HCT116 (cell line): ENCODE measurements around the gene LRRC14B.

Experiments
- CTCF ChIP-seq, 3 experiments: fragments of 200-600 bp in 1 of 3; sonication (generic) in 1 of 3; IDR thresholded peaks in 2 of 3; conservative IDR thresholded peaks in 1 of 3; 2 replicates each; pipeline ENCODE4 v1.5.1; 2012 to 2017; ENCODE audit warnings: low read depth in 2 of 3, low read length in 2 of 3, antibody characterized with exemption in 1 of 3, borderline replicate concordance in 1 of 3, control low read depth in 1 of 3, mild to moderate bottlenecking in 1 of 3, mixed read lengths in 1 of 3, mixed run types in 1 of 3, moderate library complexity in 1 of 3; ENCODE audit not compliant: insufficient read depth in 1 of 3
- POLR2AphosphoS5 ChIP-seq: IDR thresholded peaks from 2 replicates; pipeline ENCODE4 v1.6.1; 2011; ENCODE audit warnings: mild to moderate bottlenecking, low read depth, low read length, moderate library complexity
- SRF ChIP-seq: IDR thresholded peaks from 2 replicates; pipeline ENCODE4 v1.6.1; 2012; ENCODE audit warnings: low read depth

- TF ChIP-seq SRF (no peak), POLR2AphosphoS5 (no peak), CTCF (IDR thresholded peaks at IDR 0.05 in 2 of 3, conservative IDR thresholded peaks at IDR 0.05 in 1 of 3; ENCODE audit: borderline replicate concordance in 1 of 3, insufficient read depth in 1 of 3, low read depth in 2 of 3, low read length in 2 of 3) (no peak)
Measured at GRCh38 chr5:174291-174600, 17.0 kb upstream of the LRRC14B start.
